Right kidney (tissue), 9 donors: ENCODE measurements around the gene CCDC167.

Experiments used
- DNase-seq: peaks from one replicate; pipeline ENCODE4 v3.0.0-alpha.2; 2016
- long read RNA-seq, 8 donors: transcript quantifications; one replicate each; lab custom pipeline, GENCODE V29; 2026

CCDC167 gene
- long read RNA-seq, donor 1, transcript CCDC167-201 (4 exons, 619 nt): major isoform, 54 of 79 reads
- long read RNA-seq, donor 1, partial matches to known transcripts: 16 of 79 reads
- long read RNA-seq, donor 1, other reads (novel, unspliced or antisense): 9 of 79 reads
- long read RNA-seq, donor 2, transcript CCDC167-201 (4 exons, 619 nt): major isoform, 34 of 52 reads
- long read RNA-seq, donor 2, partial matches to known transcripts: 12 of 52 reads
- long read RNA-seq, donor 2, other reads (novel, unspliced or antisense): 6 of 52 reads
- long read RNA-seq, donor 3, transcript CCDC167-201 (4 exons, 619 nt): major isoform, 10 of 16 reads
- long read RNA-seq, donor 3, partial matches to known transcripts: 0 of 16 reads
- long read RNA-seq, donor 3, other reads (novel, unspliced or antisense): 6 of 16 reads
- long read RNA-seq, donor 4, transcript CCDC167-201 (4 exons, 619 nt): major isoform, 45 of 45 reads
- long read RNA-seq, donor 4, partial matches to known transcripts: 0 of 45 reads
- long read RNA-seq, donor 4, other reads (novel, unspliced or antisense): 0 of 45 reads
- long read RNA-seq, donor 5, transcript CCDC167-201 (4 exons, 619 nt): major isoform, 41 of 41 reads
- long read RNA-seq, donor 5, partial matches to known transcripts: 0 of 41 reads
- long read RNA-seq, donor 5, other reads (novel, unspliced or antisense): 0 of 41 reads
- long read RNA-seq, donor 6, transcript CCDC167-201 (4 exons, 619 nt): major isoform, 26 of 32 reads
- long read RNA-seq, donor 6, partial matches to known transcripts: 6 of 32 reads
- long read RNA-seq, donor 6, other reads (novel, unspliced or antisense): 0 of 32 reads
- long read RNA-seq, donor 7, transcript CCDC167-201 (4 exons, 619 nt): major isoform, 46 of 75 reads
- long read RNA-seq, donor 7, partial matches to known transcripts: 19 of 75 reads
- long read RNA-seq, donor 7, other reads (novel, unspliced or antisense): 10 of 75 reads
- long read RNA-seq, donor 8, transcript CCDC167-201 (4 exons, 619 nt): major isoform, 22 of 22 reads
- long read RNA-seq, donor 8, partial matches to known transcripts: 0 of 22 reads
- long read RNA-seq, donor 8, other reads (novel, unspliced or antisense): 0 of 22 reads

GRCh38 chr6:37499433-37500293 lies at the start of gene CCDC167:
TSS of gene CCDC167 (minus strand) at chr6:37499893. CDS start at chr6:37499863, 30 bp downstream.
- peak; percentile 87 for DNase-seq

GRCh38 chr6:37549154-37549553 lies 49.5 kb upstream of the CCDC167 start:
- no peak for DNase-seq

GRCh38 chr6:37548067-37548674 lies 48.5 kb upstream of the CCDC167 start:
- no peak for DNase-seq

- peak; percentile 21 for DNase-seq
Observed at GRCh38 chr6:37547564-37548061, 47.9 kb upstream of the CCDC167 start.

GRCh38 chr6:37546141-37546871 lies 46.6 kb upstream of the CCDC167 start:
- no peak for DNase-seq

GRCh38 chr6:37544530-37544929 lies 44.8 kb upstream of the CCDC167 start:
- DNase-seq: no peak

- no peak for DNase-seq
Observed at GRCh38 chr6:37543361-37543760, 43.7 kb upstream of the CCDC167 start.

GRCh38 chr6:37541346-37541745 lies 41.7 kb upstream of the CCDC167 start:
- DNase-seq: no peak

- no peak for DNase-seq
Observed at GRCh38 chr6:37540390-37540789, 40.7 kb upstream of the CCDC167 start.

- DNase-seq: no peak
Observed at GRCh38 chr6:37540029-37540352, 40.3 kb upstream of the CCDC167 start.

GRCh38 chr6:37539171-37540028 lies 39.7 kb upstream of the CCDC167 start:
- no peak for DNase-seq

GRCh38 chr6:37538107-37538506 lies 38.4 kb upstream of the CCDC167 start:
- no peak for DNase-seq

- no peak for DNase-seq
Observed at GRCh38 chr6:37537548-37537947, 37.9 kb upstream of the CCDC167 start.

- peak; percentile 48 for DNase-seq
Observed at GRCh38 chr6:37536491-37537190, 36.9 kb upstream of the CCDC167 start.

- DNase-seq: peak; percentile 73
Observed at GRCh38 chr6:37535759-37536490, 36.2 kb upstream of the CCDC167 start.

GRCh38 chr6:37535428-37535758 lies 35.7 kb upstream of the CCDC167 start:
- no peak for DNase-seq

- no peak for DNase-seq
Observed at GRCh38 chr6:37534893-37535292, 35.2 kb upstream of the CCDC167 start.

- no peak for DNase-seq
Observed at GRCh38 chr6:37532122-37532521, 32.4 kb upstream of the CCDC167 start.
